C4-2B (cell line): ENCODE data around the gene OLFM1.

Source experiments
- ZFX ChIP-seq: fragments of 450-650 bp; IDR thresholded peaks from 2 replicates; pipeline ENCODE4 v1.6.1; 2017
- TF ChIP-seq, protein P1 (sequence below): fragments of 450-650 bp; conservative IDR thresholded peaks from 2 replicates; pipeline ENCODE4 v1.5.1; 2017; ENCODE audit warnings: mild to moderate bottlenecking

DNA sequence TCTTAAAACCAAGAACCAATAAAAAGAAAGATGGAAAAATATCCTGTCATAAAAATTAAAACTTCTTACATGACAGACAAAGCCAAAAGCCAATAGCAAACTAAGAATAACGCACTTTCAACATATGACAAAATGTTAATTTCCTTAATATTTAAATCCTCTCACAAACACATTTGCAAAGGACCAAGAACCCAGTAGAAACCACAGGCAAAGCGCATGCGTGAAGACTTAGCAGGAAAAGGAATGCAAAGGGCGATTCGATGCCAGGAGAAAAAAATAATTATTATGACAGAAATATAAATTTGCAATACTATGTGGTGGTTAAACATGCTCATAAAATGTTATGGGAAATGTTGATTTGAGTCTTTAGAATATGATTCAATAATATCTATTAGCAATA, 39.9 kb upstream of the OLFM1 start:
- TF ChIP-seq, protein P1, sequence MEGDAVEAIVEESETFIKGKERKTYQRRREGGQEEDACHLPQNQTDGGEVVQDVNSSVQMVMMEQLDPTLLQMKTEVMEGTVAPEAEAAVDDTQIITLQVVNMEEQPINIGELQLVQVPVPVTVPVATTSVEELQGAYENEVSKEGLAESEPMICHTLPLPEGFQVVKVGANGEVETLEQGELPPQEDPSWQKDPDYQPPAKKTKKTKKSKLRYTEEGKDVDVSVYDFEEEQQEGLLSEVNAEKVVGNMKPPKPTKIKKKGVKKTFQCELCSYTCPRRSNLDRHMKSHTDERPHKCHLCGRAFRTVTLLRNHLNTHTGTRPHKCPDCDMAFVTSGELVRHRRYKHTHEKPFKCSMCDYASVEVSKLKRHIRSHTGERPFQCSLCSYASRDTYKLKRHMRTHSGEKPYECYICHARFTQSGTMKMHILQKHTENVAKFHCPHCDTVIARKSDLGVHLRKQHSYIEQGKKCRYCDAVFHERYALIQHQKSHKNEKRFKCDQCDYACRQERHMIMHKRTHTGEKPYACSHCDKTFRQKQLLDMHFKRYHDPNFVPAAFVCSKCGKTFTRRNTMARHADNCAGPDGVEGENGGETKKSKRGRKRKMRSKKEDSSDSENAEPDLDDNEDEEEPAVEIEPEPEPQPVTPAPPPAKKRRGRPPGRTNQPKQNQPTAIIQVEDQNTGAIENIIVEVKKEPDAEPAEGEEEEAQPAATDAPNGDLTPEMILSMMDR: no peak
- no peak for TF ChIP-seq ZFX
